BE2C (cell line): ENCODE results near the gene RAB41.
"Not testable (repeated sequence)": the region's sequence is repeated elsewhere in the genome, so short reads cannot be mapped to it uniquely, and the experiment has no call there.

Experiments used
- DNase-seq: peaks from one replicate; pipeline ENCODE4 v3.0.0-alpha.2; 2020
- H3K27me3 ChIP-seq: fragments of 250-450 bp; sonication (Bioruptor Pico); 2 replicates; pipeline ENCODE4 v1.5.1; 2020; ENCODE audit warnings: mild to moderate bottlenecking
- H3K36me3 ChIP-seq: fragments of 250-450 bp; sonication (Bioruptor Pico); 2 replicates; pipeline ENCODE4 v1.5.1; 2020; ENCODE audit warnings: mild to moderate bottlenecking
- H3K4me1 ChIP-seq: fragments of 250-450 bp; sonication (Bioruptor Pico); 2 replicates; pipeline ENCODE4 v1.5.1; 2020
- H3K4me3 ChIP-seq: 2 replicates; pipeline ENCODE4 v1.5.1; 2011; ENCODE audit warnings: low read depth, low read length
- H3K9me3 ChIP-seq: fragments of 250-450 bp; sonication (Bioruptor Pico); 2 replicates; pipeline ENCODE4 v1.5.1; 2020
- TF ChIP-seq, protein P1 (sequence below): IDR thresholded peaks from 2 replicates; pipeline ENCODE4 v1.5.1; 2012; ENCODE audit warnings: mild to moderate bottlenecking, low read depth, low read length

The RAB41 gene

DNA sequence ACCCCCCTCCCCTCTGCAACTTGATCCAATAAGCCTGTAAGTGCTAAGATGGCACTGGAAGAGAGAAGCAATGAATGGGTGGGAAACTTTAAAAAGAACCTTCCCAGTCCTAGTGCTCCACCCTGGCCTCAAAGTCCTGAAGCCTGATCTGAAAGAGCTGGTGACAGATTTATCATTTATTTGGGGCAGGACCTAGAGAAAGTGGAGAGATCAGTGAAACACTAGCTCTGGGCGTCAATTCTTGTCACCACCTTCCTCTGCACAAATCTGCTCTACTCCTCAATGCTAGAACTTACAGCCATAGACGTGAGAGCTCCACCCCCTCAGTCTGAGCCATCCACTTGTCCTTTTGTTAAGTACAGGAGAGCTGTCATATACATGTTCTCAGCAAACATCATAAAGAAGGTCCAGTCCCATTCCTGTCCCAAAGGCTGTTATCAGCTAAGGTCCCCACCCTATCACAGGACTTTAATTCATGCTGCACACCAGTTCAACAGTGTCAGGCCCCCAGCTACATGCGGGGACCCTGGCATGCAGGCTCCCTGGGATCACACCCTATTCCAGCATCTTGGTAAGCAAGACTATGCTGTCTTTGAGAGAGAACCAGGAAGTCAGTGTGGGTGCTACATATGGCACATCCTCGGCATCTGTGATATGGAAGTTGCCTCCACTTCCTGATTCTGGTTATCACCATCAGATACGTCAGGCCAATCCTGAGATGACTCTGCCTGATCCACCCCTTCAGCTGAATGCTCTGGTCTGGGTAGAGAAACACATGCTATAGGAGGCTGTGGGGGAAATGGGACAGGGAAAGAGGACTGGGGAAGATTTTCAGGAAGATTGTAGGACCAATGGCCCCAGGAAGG is 24.3 kb upstream of the RAB41 start:
- no peaks in the 10 kb centered on the region for H3K27me3 ChIP-seq
- no peaks in the 10 kb centered on the region for H3K4me1 ChIP-seq
- TF ChIP-seq, protein P1, sequence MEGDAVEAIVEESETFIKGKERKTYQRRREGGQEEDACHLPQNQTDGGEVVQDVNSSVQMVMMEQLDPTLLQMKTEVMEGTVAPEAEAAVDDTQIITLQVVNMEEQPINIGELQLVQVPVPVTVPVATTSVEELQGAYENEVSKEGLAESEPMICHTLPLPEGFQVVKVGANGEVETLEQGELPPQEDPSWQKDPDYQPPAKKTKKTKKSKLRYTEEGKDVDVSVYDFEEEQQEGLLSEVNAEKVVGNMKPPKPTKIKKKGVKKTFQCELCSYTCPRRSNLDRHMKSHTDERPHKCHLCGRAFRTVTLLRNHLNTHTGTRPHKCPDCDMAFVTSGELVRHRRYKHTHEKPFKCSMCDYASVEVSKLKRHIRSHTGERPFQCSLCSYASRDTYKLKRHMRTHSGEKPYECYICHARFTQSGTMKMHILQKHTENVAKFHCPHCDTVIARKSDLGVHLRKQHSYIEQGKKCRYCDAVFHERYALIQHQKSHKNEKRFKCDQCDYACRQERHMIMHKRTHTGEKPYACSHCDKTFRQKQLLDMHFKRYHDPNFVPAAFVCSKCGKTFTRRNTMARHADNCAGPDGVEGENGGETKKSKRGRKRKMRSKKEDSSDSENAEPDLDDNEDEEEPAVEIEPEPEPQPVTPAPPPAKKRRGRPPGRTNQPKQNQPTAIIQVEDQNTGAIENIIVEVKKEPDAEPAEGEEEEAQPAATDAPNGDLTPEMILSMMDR = no peak
- no peak for DNase-seq
- no peaks in the 10 kb centered on the region for H3K9me3 ChIP-seq
- H3K4me3 ChIP-seq = no peak overlapping the region
- no peaks in the 10 kb centered on the region for H3K36me3 ChIP-seq

DNA sequence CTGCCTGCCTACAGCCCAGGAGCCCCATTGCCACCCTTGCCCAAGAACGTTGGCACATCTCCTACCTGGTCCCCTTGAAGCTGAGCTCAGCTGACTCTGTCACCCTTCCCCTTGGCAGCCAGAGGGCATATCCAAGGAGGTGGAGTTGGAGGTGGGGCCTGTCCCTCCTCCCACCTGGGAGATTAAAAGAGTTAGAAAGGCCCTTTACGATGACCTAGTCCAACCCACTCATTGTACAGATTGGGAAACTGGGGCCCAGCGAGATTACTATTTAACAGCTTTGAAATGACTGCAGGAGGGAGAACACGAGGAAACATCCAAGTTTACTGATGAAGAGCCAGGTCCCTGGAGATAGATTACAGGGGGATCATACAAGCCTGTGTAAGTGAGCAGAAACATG is 21.9 kb upstream of the RAB41 start, which contains the start of gene P2RY4:
Gene P2RY4, minus strand, starts transcription at position 101 of the 400 bp plus-strand sequence. CDS start 580 bp downstream, outside the sequence.
- no peaks in the 10 kb centered on the region for H3K36me3 ChIP-seq
- no peak for DNase-seq
- no peaks in the 10 kb centered on the region for H3K4me1 ChIP-seq
- TF ChIP-seq, protein P1 = no peak
- H3K27me3 ChIP-seq = no peaks in the 10 kb centered on the region
- H3K4me3 ChIP-seq = no peak within 1 kb of the TSS
- no peaks in the 10 kb centered on the region for H3K9me3 ChIP-seq

DNA sequence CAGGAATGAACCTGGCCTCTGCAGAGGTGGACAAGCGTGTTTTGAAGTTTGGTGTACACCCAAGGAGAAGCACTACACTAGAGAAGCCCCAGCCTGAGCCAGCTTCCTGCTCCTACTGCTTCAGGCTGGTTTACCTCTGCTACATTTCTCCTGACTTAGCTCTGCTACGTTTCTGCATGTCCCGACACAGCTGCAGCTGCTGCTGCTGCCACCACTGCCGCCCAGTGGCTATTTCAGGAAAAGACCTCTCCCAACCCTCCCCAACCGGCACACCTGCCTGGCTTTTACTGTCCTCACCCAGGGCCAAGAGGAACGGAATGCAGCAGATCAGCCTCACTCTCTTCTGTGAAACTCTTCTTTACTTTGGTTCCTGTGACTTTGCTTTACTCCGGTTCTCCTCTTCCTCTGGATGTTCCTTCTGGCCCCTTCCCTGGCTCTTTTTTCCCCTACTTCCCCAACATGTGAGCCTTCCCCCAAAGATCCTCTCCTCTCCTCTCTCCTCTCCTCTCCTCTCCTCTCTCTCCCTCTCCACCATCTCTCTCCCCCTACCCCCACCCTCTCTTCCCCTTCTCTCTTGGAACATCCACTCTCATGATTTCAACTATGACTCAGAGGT is 18.9 kb upstream of the RAB41 start:
- Histone ChIP-seq H3K4me3 (no peak overlapping the region), H3K36me3 (no peaks in the 10 kb centered on the region), H3K27me3 (no peaks in the 10 kb centered on the region), H3K4me1 (no peaks in the 10 kb centered on the region), H3K9me3 (no peaks in the 10 kb centered on the region)
- DNase-seq = peak; percentile 56
- TF ChIP-seq, protein P1 = peak; percentile 63

DNA sequence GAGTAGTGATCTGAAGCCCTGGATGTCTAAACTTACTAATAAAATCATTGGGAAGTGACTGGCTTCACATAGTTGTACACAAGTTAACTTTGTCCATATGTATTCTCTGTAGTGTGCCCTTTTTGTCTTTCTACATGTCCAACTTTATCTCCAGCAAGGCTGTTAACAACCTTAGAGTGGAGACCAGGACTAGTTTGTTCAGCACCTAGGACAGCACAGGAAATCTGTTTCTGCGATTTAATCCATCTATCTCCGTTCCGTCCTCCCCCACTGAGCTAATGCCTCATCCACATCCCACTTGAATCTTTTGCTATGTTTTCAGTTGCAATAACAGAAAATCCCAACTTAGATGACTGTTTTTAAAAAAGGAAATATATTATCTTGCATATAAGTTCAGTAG is 17.2 kb upstream of the RAB41 start:
- TF ChIP-seq, protein P1 = no peak
- no peak for DNase-seq
- no peak overlapping the region for H3K4me3 ChIP-seq
- no peaks in the 10 kb centered on the region for H3K27me3 ChIP-seq
- H3K9me3 ChIP-seq = no peaks in the 10 kb centered on the region
- no peaks in the 10 kb centered on the region for H3K4me1 ChIP-seq
- no peaks in the 10 kb centered on the region for H3K36me3 ChIP-seq

DNA sequence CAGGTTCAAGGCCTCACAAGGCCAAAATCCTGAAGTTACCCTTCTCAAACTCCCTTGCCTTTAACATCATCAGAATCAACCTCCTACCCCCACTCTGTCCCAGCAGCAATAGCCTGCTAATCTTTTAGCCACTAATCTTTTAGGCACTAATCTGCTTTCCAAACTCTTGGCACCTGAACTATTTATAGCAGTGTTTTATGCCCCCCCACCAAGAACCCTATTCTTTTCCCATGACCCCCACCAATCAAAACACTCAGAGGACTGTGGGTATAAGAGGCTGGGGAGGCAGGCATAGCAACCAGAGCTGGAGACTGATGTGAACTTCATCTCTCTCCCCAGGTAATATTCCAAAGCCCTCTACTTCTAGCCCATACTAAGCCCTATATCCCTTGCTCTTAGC is 13.9 kb upstream of the RAB41 start, which contains the start of gene ARR3:
Gene ARR3, plus strand, starts transcription at position 301 of the 400 bp plus-strand sequence. CDS start 1,052 bp downstream, outside the sequence.
- H3K4me1 ChIP-seq = no peaks in the 10 kb centered on the region
- H3K36me3 ChIP-seq = no peaks in the 10 kb centered on the region
- H3K4me3 ChIP-seq = no peak within 1 kb of the TSS
- no peaks in the 10 kb centered on the region for H3K27me3 ChIP-seq
- DNase-seq = no peak
- H3K9me3 ChIP-seq = no peaks in the 10 kb centered on the region
- TF ChIP-seq, protein P1 = no peak

DNA sequence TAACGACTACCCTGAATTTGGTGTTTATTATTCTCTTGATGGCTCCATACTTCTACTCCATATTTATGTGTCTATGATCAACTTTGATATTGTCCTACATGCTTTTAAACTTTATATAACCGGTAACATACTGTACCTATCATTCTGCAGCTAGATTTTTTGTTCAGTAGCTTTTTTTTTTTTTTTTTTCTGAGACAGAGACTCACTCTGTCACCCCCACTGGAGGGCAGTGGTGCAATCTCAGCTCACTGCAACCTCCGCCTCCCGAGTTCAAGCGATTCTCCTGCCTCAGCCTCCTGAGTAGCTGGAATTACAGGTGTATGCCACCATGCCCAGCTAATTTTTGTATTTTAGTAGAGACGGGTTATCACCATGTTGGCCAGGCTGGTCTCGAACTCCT is 7.9 kb upstream of the RAB41 start:
- H3K36me3 ChIP-seq, H3K9me3 ChIP-seq, H3K27me3 ChIP-seq, DNase-seq, H3K4me3 ChIP-seq, H3K4me1 ChIP-seq: not testable (repeated sequence)
